Hepatocyte (in vitro differentiated cells): ENCODE data around the gene PTPRT. TPM values are rescaled to one million over a fixed set of nuclear protein-coding genes. Genes with fewer than 3 reads are reported as not detected.

Experiments used
- DNase-seq: peaks from one replicate; pipeline ENCODE4 v3.0.0-alpha.2; 2016; ENCODE audit warnings: low spot score
- H2AFZ ChIP-seq: fragments of 200-600 bp; sonication (generic); 2 replicates; pipeline ENCODE4 v1.6.0; 2016; ENCODE audit warnings: antibody characterized with exemption, mild to moderate bottlenecking
- H3K27ac ChIP-seq: fragments of 200-600 bp; sonication (generic); 2 replicates; pipeline ENCODE4 v1.5.1; 2016; ENCODE audit warnings: mild to moderate bottlenecking
- H3K27me3 ChIP-seq: fragments of 200-600 bp; sonication (generic); 2 replicates; pipeline ENCODE4 v1.6.1; 2016
- H3K36me3 ChIP-seq: fragments of 200-600 bp; sonication (generic); replicated peaks from 2 replicates; pipeline ENCODE4 v1.5.1; 2016; ENCODE audit warnings: low read depth; ENCODE audit not compliant: insufficient read depth
- H3K4me1 ChIP-seq: fragments of 200-600 bp; sonication (generic); 2 replicates; pipeline ENCODE4 v1.5.1; 2016; ENCODE audit warnings: mild to moderate bottlenecking, moderate library complexity; ENCODE audit not compliant: insufficient read depth
- H3K4me2 ChIP-seq: fragments of 200-600 bp; sonication (generic); 2 replicates; pipeline ENCODE4 v1.6.0; 2016
- H3K4me3 ChIP-seq: fragments of 200-600 bp; sonication (generic); 2 replicates; pipeline ENCODE4 v1.5.1; 2016; ENCODE audit warnings: mild to moderate bottlenecking
- H3K79me2 ChIP-seq: fragments of 200-600 bp; sonication (generic); 2 replicates; pipeline ENCODE4 v1.6.0; 2017; ENCODE audit warnings: mild to moderate bottlenecking
- H3K9me2 ChIP-seq: fragments of 200-600 bp; sonication (generic); replicated peaks from 2 replicates; pipeline ENCODE4 v1.6.0; 2017; ENCODE audit warnings: mild to moderate bottlenecking; ENCODE audit not compliant: insufficient read depth
- H3K9me3 ChIP-seq: fragments of 200-600 bp; sonication (generic); 2 replicates; pipeline ENCODE4 v1.5.1; 2016; ENCODE audit warnings: low read depth, mild to moderate bottlenecking
- H4K20me1 ChIP-seq: fragments of 200-600 bp; sonication (generic); 2 replicates; pipeline ENCODE4 v1.6.0; 2016; ENCODE audit warnings: mild to moderate bottlenecking; ENCODE audit not compliant: insufficient read depth, poor library complexity, severe bottlenecking
- EZH2 ChIP-seq: fragments of 200-600 bp; sonication (generic); IDR thresholded peaks from 2 replicates; pipeline ENCODE4 v1.6.1; 2016; ENCODE audit warnings: antibody characterized with exemption, mild to moderate bottlenecking, borderline replicate concordance
- EZH2phosphoT487 ChIP-seq: fragments of 200-600 bp; sonication (generic); IDR thresholded peaks from one replicate; pipeline ENCODE4 v1.6.1; 2018; ENCODE audit warnings: antibody characterized with exemption, mild to moderate bottlenecking, low read depth, moderate library complexity; ENCODE audit not compliant: unreplicated experiment, severe bottlenecking
- WGBS: methylation state at CpG from one replicate; pipeline ENCODE4 v1.1.6; 2016; ENCODE audit warnings: low lambda C conversion rate; ENCODE audit errors: missing lambda C conversion rate; 5-methylcytosine and 5-hydroxymethylcytosine counted together
- polyA plus RNA-seq: library from polyadenylated mRNA; unstranded; fragments of >200 nt; fragmentation: Nextera tagmentation; extraction: Ambion mirVana; gene quantifications from 2 replicates; pipeline ENCODE4 v1.2.1, GENCODE V29; 2016
- total RNA-seq: library from RNA; depleted of rRNA; stranded (reverse); fragments of >200 nt; gene quantifications from 2 replicates; pipeline ENCODE4 v1.2.3, GENCODE V29; 2014
- TF ChIP-seq, protein P1 (sequence below): fragments of 200-600 bp; sonication (generic); IDR thresholded peaks from 2 replicates; pipeline ENCODE4 v1.5.1; 2016; ENCODE audit warnings: antibody characterized with exemption, mild to moderate bottlenecking; ENCODE audit not compliant: poor library complexity

PTPRT gene
- total and polyA plus RNA-seq, 2 experiments from 2014 or later: 0.47 to 0.83 TPM

DNA sequence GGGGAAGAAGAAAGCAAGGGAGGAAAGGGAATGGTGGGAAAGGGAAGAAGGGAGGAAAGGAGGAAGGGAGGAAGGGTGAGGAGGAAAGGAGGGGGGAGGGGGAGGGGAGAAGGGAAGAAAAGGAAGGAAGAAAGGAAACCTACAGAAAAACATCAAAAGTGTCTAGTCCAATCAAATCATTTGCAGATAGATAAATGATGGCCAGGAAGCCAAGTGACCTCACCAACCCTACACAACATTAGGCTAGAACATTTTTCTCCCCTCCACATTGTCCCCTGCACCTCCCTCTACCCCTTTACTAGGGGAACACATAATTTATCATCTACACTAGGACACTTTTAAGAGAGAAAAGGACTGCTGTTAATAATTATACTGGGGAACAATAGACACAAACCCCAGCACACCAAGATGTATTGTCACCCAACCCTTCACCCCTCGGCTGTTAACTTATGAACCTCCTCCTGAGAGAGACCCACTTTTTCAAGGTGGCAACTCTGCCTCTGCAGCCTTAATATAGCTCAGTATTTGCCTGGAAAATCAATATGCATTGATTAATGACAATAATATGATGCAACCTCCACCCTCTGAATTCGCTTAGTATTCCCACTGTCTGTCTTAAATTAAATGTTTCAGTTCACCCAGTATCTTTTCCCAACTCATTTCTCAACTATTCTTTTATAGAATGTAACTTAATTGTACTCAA, 231.2 kb downstream of the PTPRT start:
- WGBS: 54% methylated on average over 2 of the region's 2 CpGs
- no peaks in the 10 kb centered on the region for H3K27me3 ChIP-seq
- TF ChIP-seq, protein P1, sequence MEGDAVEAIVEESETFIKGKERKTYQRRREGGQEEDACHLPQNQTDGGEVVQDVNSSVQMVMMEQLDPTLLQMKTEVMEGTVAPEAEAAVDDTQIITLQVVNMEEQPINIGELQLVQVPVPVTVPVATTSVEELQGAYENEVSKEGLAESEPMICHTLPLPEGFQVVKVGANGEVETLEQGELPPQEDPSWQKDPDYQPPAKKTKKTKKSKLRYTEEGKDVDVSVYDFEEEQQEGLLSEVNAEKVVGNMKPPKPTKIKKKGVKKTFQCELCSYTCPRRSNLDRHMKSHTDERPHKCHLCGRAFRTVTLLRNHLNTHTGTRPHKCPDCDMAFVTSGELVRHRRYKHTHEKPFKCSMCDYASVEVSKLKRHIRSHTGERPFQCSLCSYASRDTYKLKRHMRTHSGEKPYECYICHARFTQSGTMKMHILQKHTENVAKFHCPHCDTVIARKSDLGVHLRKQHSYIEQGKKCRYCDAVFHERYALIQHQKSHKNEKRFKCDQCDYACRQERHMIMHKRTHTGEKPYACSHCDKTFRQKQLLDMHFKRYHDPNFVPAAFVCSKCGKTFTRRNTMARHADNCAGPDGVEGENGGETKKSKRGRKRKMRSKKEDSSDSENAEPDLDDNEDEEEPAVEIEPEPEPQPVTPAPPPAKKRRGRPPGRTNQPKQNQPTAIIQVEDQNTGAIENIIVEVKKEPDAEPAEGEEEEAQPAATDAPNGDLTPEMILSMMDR: no peak
- TF ChIP-seq EZH2phosphoT487 (no peak), EZH2 (no peak)
- H3K36me3 ChIP-seq: no peaks in the 10 kb centered on the region
- H3K79me2 ChIP-seq: no peaks in the 10 kb centered on the region
- H3K27ac ChIP-seq: no peak overlapping the region
- no peak overlapping the region for H2AFZ ChIP-seq
- no peaks in the 10 kb centered on the region for H3K9me2 ChIP-seq
- no peak overlapping the region for H3K4me2 ChIP-seq
- H3K4me3 ChIP-seq: no peak overlapping the region
- no peaks in the 10 kb centered on the region for H3K9me3 ChIP-seq
- H3K4me1 ChIP-seq: no peaks in the 10 kb centered on the region
- H4K20me1 ChIP-seq: no peaks in the 10 kb centered on the region
- no peak for DNase-seq

DNA sequence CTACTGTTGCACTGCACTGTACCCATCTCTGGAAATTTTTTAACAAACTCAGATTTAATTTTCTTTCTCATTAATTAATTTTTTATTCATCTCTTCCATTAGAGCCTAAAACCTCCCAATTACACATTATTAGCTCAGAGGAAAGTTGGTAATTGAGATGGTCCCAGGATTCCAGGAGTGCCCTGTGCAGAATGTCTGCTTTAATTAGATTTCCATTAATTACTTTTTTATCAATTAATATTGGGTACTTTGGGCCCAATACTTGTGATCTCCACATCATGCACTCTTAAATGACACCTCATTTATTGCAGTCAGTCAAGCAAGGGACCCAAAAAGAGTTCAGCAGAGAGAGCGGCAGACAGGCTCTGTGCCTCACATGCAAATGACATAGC, 232.0 kb downstream of the PTPRT start:
- no peaks in the 10 kb centered on the region for H3K27me3 ChIP-seq
- no peak overlapping the region for H2AFZ ChIP-seq
- H3K4me3 ChIP-seq: no peak overlapping the region
- WGBS: 88% methylated on average over 1 of the region's 1 CpG
- H3K79me2 ChIP-seq: no peaks in the 10 kb centered on the region
- H3K27ac ChIP-seq: no peak overlapping the region
- H3K36me3 ChIP-seq: no peaks in the 10 kb centered on the region
- no peak overlapping the region for H3K4me2 ChIP-seq
- no peaks in the 10 kb centered on the region for H4K20me1 ChIP-seq
- H3K9me2 ChIP-seq: no peaks in the 10 kb centered on the region
- TF ChIP-seq EZH2 (no peak), EZH2phosphoT487 (no peak)
- TF ChIP-seq, protein P1: no peak
- no peak for DNase-seq
- H3K4me1 ChIP-seq: no peaks in the 10 kb centered on the region
- no peaks in the 10 kb centered on the region for H3K9me3 ChIP-seq

GRCh38 chr20:42957018-42957703, 232.5 kb downstream of the PTPRT start:
- H3K4me3 ChIP-seq: no peak overlapping the region
- no peak overlapping the region for H2AFZ ChIP-seq
- no peaks in the 10 kb centered on the region for H3K4me1 ChIP-seq
- H3K27me3 ChIP-seq: no peaks in the 10 kb centered on the region
- 67% methylated on average over 9 of the region's 9 CpGs for WGBS
- H3K9me2 ChIP-seq: no peaks in the 10 kb centered on the region
- H3K36me3 ChIP-seq: no peaks in the 10 kb centered on the region
- TF ChIP-seq EZH2phosphoT487 (no peak), EZH2 (no peak)
- TF ChIP-seq, protein P1: no peak
- H3K79me2 ChIP-seq: no peaks in the 10 kb centered on the region
- H3K9me3 ChIP-seq: no peaks in the 10 kb centered on the region
- no peak for DNase-seq
- no peak overlapping the region for H3K4me2 ChIP-seq
- H3K27ac ChIP-seq: no peak overlapping the region
- H4K20me1 ChIP-seq: no peaks in the 10 kb centered on the region
